HepG2 (cell line): ENCODE measurements around the gene PPFIA4. TPM values are rescaled to one million over a fixed set of nuclear protein-coding genes. Genes with fewer than 3 reads are reported as not detected.

ENCODE experiments used
- BRF2 ChIP-seq: sonication (generic); formaldehyde crosslinking; IDR thresholded peaks from 2 replicates; pipeline ENCODE4 v1.8.1; 2022; ENCODE audit warnings: mild to moderate bottlenecking, missing genetic modification reagents
- ELK4 ChIP-seq: sonication (generic); formaldehyde crosslinking; IDR thresholded peaks from 2 replicates; pipeline ENCODE4 v1.9.0; 2021; ENCODE audit warnings: missing genetic modification reagents, borderline replicate concordance
- FOSL2 ChIP-seq: sonication (generic); formaldehyde crosslinking; IDR thresholded peaks from 2 replicates; pipeline ENCODE4 v1.4.0; 2020; ENCODE audit warnings: missing genetic modification reagents
- KDM3A ChIP-seq: IDR thresholded peaks from 2 replicates; pipeline ENCODE4 v1.6.1; 2018; ENCODE audit warnings: low read depth, missing compliant biosample characterization
- KLF12 ChIP-seq: sonication (generic); formaldehyde crosslinking; IDR thresholded peaks from 2 replicates; pipeline ENCODE4 v1.4.0; 2020; ENCODE audit warnings: missing genetic modification reagents, borderline replicate concordance
- MATR3 ChIP-seq: sonication (generic); formaldehyde crosslinking; IDR thresholded peaks from 2 replicates; pipeline ENCODE4 v1.4.0; 2020; ENCODE audit warnings: missing genetic modification reagents
- NCOA5 ChIP-seq: sonication (generic); formaldehyde crosslinking; IDR thresholded peaks from 2 replicates; pipeline ENCODE4 v1.4.0; 2020; ENCODE audit warnings: missing genetic modification reagents
- SRSF9 ChIP-seq: fragments of 200-400 bp; formaldehyde crosslinking; IDR thresholded peaks from 2 replicates; pipeline ENCODE4 v1.6.1; 2018; ENCODE audit warnings: borderline replicate concordance, mild to moderate bottlenecking, low read depth, low read length; ENCODE audit not compliant: insufficient read depth, poor library complexity, severe bottlenecking
- STAT6 ChIP-seq: sonication (generic); formaldehyde crosslinking; IDR thresholded peaks from 2 replicates; pipeline ENCODE4 v1.4.0; 2020; ENCODE audit warnings: missing genetic modification reagents, mild to moderate bottlenecking, borderline replicate concordance
- SUZ12 ChIP-seq: fragments of 150-350 bp; IDR thresholded peaks from 2 replicates; pipeline ENCODE4 v1.6.1; 2014; ENCODE audit warnings: low read depth, low read length
- YY1 ChIP-seq: IDR thresholded peaks from 2 replicates; pipeline ENCODE4 v1.6.1; 2011; ENCODE audit warnings: low read length, low read depth, moderate library complexity, mild to moderate bottlenecking; ENCODE audit not compliant: insufficient read depth, insufficient replicate concordance
- ZNF3 ChIP-seq: IDR thresholded peaks from 2 replicates; pipeline ENCODE4 v1.7.0; 2017; ENCODE audit warnings: inconsistent platforms
- ZNF512 ChIP-seq: sonication (generic); formaldehyde crosslinking; IDR thresholded peaks from 2 replicates; pipeline ENCODE4 v1.4.0; 2020; ENCODE audit warnings: mild to moderate bottlenecking, missing genetic modification reagents
- ZNF629 ChIP-seq: sonication (generic); formaldehyde crosslinking; conservative IDR thresholded peaks from 2 replicates; pipeline ENCODE4 v1.5.0; 2020; ENCODE audit warnings: missing genetic modification reagents
- polyA plus RNA-seq, 8 experiments: library from polyadenylated mRNA; depleted of rRNA in 3 of 8; stranded (reverse) in 7 of 8; unstranded in 1 of 8; fragments of >200 nt; fragmentation: Illumina TruSeq in 4 of 8; extraction: Trizol in 4 of 8; gene quantifications; 2 replicates each; pipeline versions ENCODE4 v1.2.1 to v1.2.3, GENCODE V29; 2011 to 2016; ENCODE audit warnings: low read depth in 4 of 8, missing spikeins in 1 of 8, mixed read lengths in 1 of 8; ENCODE audit not compliant: insufficient read depth in 1 of 8
- total RNA-seq, 5 experiments: library from RNA; depleted of rRNA; stranded (reverse); fragments of >200 nt; fragmentation: Illumina TruSeq; extraction: Trizol; gene quantifications; 2 replicates each; pipeline ENCODE4 v1.2.3, GENCODE V29; 2016; ENCODE audit warnings: low read depth in 1 of 5
- TF ChIP-seq, protein P1 (sequence below): sonication (generic); formaldehyde crosslinking; conservative IDR thresholded peaks from 2 replicates; pipeline ENCODE4 v1.8.0; 2022; ENCODE audit warnings: mild to moderate bottlenecking, moderate library complexity, missing genetic modification reagents
- TF ChIP-seq, protein P2 (sequence below): sonication (generic); formaldehyde crosslinking; IDR thresholded peaks from 2 replicates; pipeline ENCODE4 v1.5.1; 2020; ENCODE audit warnings: missing genetic modification reagents, mild to moderate bottlenecking, borderline replicate concordance

The PPFIA4 gene
- total and polyA plus RNA-seq, 2 of the 13 experiments (the other 11 are each of a cell fraction or from before 2014, with no cell fraction given) = 6.4 TPM; not detected in 1

GRCh38 chr1:203006948-203007871 is 19.1 kb upstream of the PPFIA4 start, which contains the start of gene TMEM183A (continued):
- TF ChIP-seq KLF12 (CRISPR knock-in tag) (no peak), MATR3 (CRISPR knock-in tag) (no peak), KDM3A (no peak), ZNF3 (CRISPR knock-in tag) (no peak), YY1 (peak; percentile 86), BRF2 (CRISPR knock-in tag) (no peak; the same call in 1 of the 2 replicates), SUZ12 (no peak), NCOA5 (CRISPR knock-in tag) (no peak), STAT6 (CRISPR knock-in tag) (peak; percentile 70; the same call in 1 of the 2 replicates), ZNF512 (no peak), FOSL2 (CRISPR knock-in tag) (peak; percentile 52), ELK4 (CRISPR knock-in tag) (no peak), ZNF629 (CRISPR knock-in tag) (no peak), SRSF9 (no peak)
- TF ChIP-seq, protein P1, sequence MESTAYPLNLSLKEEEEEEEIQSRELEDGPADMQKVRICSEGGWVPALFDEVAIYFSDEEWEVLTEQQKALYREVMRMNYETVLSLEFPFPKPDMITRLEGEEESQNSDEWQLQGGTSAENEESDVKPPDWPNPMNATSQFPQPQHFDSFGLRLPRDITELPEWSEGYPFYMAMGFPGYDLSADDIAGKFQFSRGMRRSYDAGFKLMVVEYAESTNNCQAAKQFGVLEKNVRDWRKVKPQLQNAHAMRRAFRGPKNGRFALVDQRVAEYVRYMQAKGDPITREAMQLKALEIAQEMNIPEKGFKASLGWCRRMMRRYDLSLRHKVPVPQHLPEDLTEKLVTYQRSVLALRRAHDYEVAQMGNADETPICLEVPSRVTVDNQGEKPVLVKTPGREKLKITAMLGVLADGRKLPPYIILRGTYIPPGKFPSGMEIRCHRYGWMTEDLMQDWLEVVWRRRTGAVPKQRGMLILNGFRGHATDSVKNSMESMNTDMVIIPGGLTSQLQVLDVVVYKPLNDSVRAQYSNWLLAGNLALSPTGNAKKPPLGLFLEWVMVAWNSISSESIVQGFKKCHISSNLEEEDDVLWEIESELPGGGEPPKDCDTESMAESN (CRISPR knock-in tag) = peak; percentile 77
- TF ChIP-seq, protein P2, sequence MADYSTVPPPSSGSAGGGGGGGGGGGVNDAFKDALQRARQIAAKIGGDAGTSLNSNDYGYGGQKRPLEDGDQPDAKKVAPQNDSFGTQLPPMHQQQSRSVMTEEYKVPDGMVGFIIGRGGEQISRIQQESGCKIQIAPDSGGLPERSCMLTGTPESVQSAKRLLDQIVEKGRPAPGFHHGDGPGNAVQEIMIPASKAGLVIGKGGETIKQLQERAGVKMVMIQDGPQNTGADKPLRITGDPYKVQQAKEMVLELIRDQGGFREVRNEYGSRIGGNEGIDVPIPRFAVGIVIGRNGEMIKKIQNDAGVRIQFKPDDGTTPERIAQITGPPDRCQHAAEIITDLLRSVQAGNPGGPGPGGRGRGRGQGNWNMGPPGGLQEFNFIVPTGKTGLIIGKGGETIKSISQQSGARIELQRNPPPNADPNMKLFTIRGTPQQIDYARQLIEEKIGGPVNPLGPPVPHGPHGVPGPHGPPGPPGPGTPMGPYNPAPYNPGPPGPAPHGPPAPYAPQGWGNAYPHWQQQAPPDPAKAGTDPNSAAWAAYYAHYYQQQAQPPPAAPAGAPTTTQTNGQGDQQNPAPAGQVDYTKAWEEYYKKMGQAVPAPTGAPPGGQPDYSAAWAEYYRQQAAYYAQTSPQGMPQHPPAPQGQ (CRISPR knock-in tag) = no peak
